Endothelial cell of umbilical vein (primary cell): ENCODE data around the gene AMH. TPM values are rescaled to one million over a fixed set of nuclear protein-coding genes. Genes with fewer than 3 reads are reported as not detected.

Experiments
- BruUV-seq: library from RNA; stranded (reverse); fragments of 400-500 nt; replicated peaks from 2 replicates; lab custom pipeline; 2021; lab: Mats Ljungman, UMichigan
- CTCF ChIA-PET: fragments of 300-600, 350-600 bp; sonication (Branson Sonifier 250); formaldehyde crosslinking; loops from one replicate; lab custom pipeline; 2021; ENCODE audit warnings: antibody characterized with exemption, inconsistent platforms; lab: Charles Lee
- POLR2A ChIA-PET: fragments of 300-600, 350-600 bp; sonication (Branson Sonifier 250); formaldehyde crosslinking; loops from one replicate; lab custom pipeline; 2021; ENCODE audit warnings: antibody characterized with exemption, inconsistent platforms; lab: Charles Lee
- DNase-seq: peaks from one replicate; pipeline ENCODE4 v3.0.0-alpha.2; 2011; ENCODE audit warnings: low read depth, low spot score
- FAIRE-seq: peaks from 2 replicates; lab custom pipeline; 2011; peaks lifted over from hg19 to GRCh38; lab: Jason Lieb, UNC
- H2AFZ ChIP-seq: 2 replicates; pipeline ENCODE4 v1.6.0; 2012; ENCODE audit warnings: low read depth, low read length, control low read depth, inconsistent platforms
- H3K27ac ChIP-seq: 2 replicates; pipeline ENCODE4 v1.5.1; 2011; ENCODE audit warnings: low read depth, mild to moderate bottlenecking, control low read depth, low read length, moderate library complexity; ENCODE audit not compliant: insufficient read depth
- H3K27me3 ChIP-seq, 2 experiments: 2 replicates each; pipeline versions ENCODE4 v1.6.0 to v1.6.1; 2011; ENCODE audit warnings: low read length in 2 of 2, mixed read lengths in 1 of 2; ENCODE audit not compliant: control insufficient read depth in 2 of 2, insufficient read depth in 2 of 2
- H3K36me3 ChIP-seq, 2 experiments: 2 replicates in 1 of 2; 3 replicates in 1 of 2; pipeline ENCODE4 v1.5.1; 2011; ENCODE audit warnings: low read length in 2 of 2, mild to moderate bottlenecking in 1 of 2, moderate library complexity in 1 of 2; ENCODE audit not compliant: control insufficient read depth in 2 of 2, insufficient read depth in 2 of 2; ENCODE audit errors: extremely low read depth in 1 of 2
- H3K4me1 ChIP-seq: 3 replicates; pipeline ENCODE4 v1.5.1; 2011; ENCODE audit warnings: mild to moderate bottlenecking, low read length; ENCODE audit not compliant: control insufficient read depth, insufficient read depth; ENCODE audit errors: extremely low read depth
- H3K4me2 ChIP-seq: 2 replicates; pipeline ENCODE4 v1.6.1; 2011; ENCODE audit warnings: low read length, control low read depth, mixed read lengths; ENCODE audit not compliant: insufficient read depth
- H3K4me3 ChIP-seq, 3 experiments: fragments of 200-600 bp in 1 of 3; sonication (generic), shearing (Covaris generic) in 1 of 3; replicated peaks in 1 of 3; 2 replicates each; pipeline ENCODE4 v1.5.1; 2011 to 2016; ENCODE audit warnings: control low read depth in 3 of 3, low read length in 3 of 3, mild to moderate bottlenecking in 2 of 3, inconsistent platforms in 1 of 3, low read depth in 1 of 3, moderate library complexity in 1 of 3; ENCODE audit not compliant: insufficient read depth in 1 of 3
- H3K79me2 ChIP-seq: 2 replicates; pipeline ENCODE4 v1.6.0; 2012; ENCODE audit warnings: low read length, inconsistent platforms; ENCODE audit not compliant: control insufficient read depth, insufficient read depth
- H3K9ac ChIP-seq: replicated peaks from 2 replicates; pipeline ENCODE3; 2011; ENCODE audit warnings: low read length, control low read depth; ENCODE audit not compliant: insufficient read depth; ENCODE audit errors: extremely low read depth
- H3K9me1 ChIP-seq: replicated peaks from 3 replicates; pipeline ENCODE4 v1.6.0; 2011; ENCODE audit warnings: mild to moderate bottlenecking, low read length; ENCODE audit not compliant: control insufficient read depth, insufficient read depth; ENCODE audit errors: extremely low read depth
- H3K9me3 ChIP-seq: replicated peaks from 2 replicates; pipeline ENCODE4 v1.5.1; 2012; ENCODE audit warnings: low read length, inconsistent platforms; ENCODE audit not compliant: control insufficient read depth, insufficient read depth
- H4K20me1 ChIP-seq: replicated peaks from 2 replicates; pipeline ENCODE3; 2011; ENCODE audit warnings: mild to moderate bottlenecking, low read length; ENCODE audit not compliant: control insufficient read depth, insufficient read depth; ENCODE audit errors: extremely low read depth
- EZH2 ChIP-seq: IDR thresholded peaks from 2 replicates; pipeline ENCODE4 v1.6.1; 2012; ENCODE audit warnings: borderline replicate concordance, low read depth, mild to moderate bottlenecking, moderate library complexity, low read length, inconsistent platforms; ENCODE audit not compliant: severe bottlenecking
- FOS ChIP-seq: IDR thresholded peaks from 2 replicates; pipeline ENCODE4 v1.6.1; 2011; ENCODE audit warnings: mild to moderate bottlenecking, low read length, moderate library complexity, borderline replicate concordance; ENCODE audit not compliant: insufficient read depth
- GATA2 ChIP-seq: IDR thresholded peaks from 2 replicates; pipeline ENCODE4 v1.7.0; 2011; ENCODE audit warnings: low read depth, mild to moderate bottlenecking, moderate library complexity, mixed read lengths, low read length; ENCODE audit not compliant: insufficient read length, insufficient read depth
- JUN ChIP-seq: IDR thresholded peaks from 2 replicates; pipeline ENCODE4 v1.6.1; 2011; ENCODE audit warnings: borderline replicate concordance, low read depth; ENCODE audit not compliant: insufficient read length, insufficient read depth
- MYC ChIP-seq: IDR thresholded peaks from one replicate; pipeline ENCODE4 v1.6.1; 2011; ENCODE audit warnings: mild to moderate bottlenecking, low read depth, low read length
- POLR2A ChIP-seq: IDR thresholded peaks from 2 replicates; pipeline ENCODE4 v1.6.1; 2012; ENCODE audit warnings: low read depth, mild to moderate bottlenecking, control low read depth, low read length
- POLR2AphosphoS5 ChIP-seq: IDR thresholded peaks from 2 replicates; pipeline ENCODE4 v1.6.1; 2012; ENCODE audit warnings: low read depth, mild to moderate bottlenecking, control low read depth, low read length, moderate library complexity; ENCODE audit not compliant: insufficient read depth
- dilution Hi-C: fragments of 300-500 bp; cut with MboI; formaldehyde crosslinking; loops from one replicate; pipeline ENCODE4 v1.15.0; 2019; ENCODE audit warnings: low sequenced_read_pairs; ENCODE audit not compliant: extremely low pct_ligation_motif_present
- intact Hi-C: fragments of 100-400 bp; cut with micrococcal nuclease; formaldehyde crosslinking; loops from one replicate; pipeline ENCODE4 v1.10.0; 2022
- polyA plus RNA-seq, 4 experiments: library from polyadenylated mRNA; depleted of rRNA in 3 of 4; stranded (reverse) in 3 of 4; unstranded in 1 of 4; fragments of >200 nt; gene quantifications; 2 replicates each; pipeline versions ENCODE4 v1.2.1 to v1.2.3, GENCODE V29; 2011 to 2012; ENCODE audit warnings: missing spikeins in 1 of 4
- total RNA-seq: library from RNA; stranded (reverse); gene quantifications from 2 replicates; pipeline ENCODE4 v1.2.3, GENCODE V29; 2021
- TF ChIP-seq, protein P1 (sequence below), 2 donors: IDR thresholded peaks; 1 replicate in 1 of 2; 2 replicates in 1 of 2; pipeline ENCODE4 v1.5.1; 2011; ENCODE audit warnings: low read length in 2 of 2, mild to moderate bottlenecking in 2 of 2, moderate library complexity in 2 of 2, control low read depth in 1 of 2, inconsistent platforms in 1 of 2, low read depth in 1 of 2; ENCODE audit not compliant: insufficient read depth in 1 of 2; ENCODE audit errors: extremely low read depth in 1 of 2
- TF ChIP-seq, protein P2 (sequence below): IDR thresholded peaks from 2 replicates; pipeline ENCODE4 v1.6.1; 2011; ENCODE audit not compliant: insufficient read depth, insufficient read length

The AMH gene
- total and polyA plus RNA-seq, 2 donors (not counting 3 experiments of a cell fraction or from before 2014, with no cell fraction given): 3.3 to 9.6 TPM

DNA sequence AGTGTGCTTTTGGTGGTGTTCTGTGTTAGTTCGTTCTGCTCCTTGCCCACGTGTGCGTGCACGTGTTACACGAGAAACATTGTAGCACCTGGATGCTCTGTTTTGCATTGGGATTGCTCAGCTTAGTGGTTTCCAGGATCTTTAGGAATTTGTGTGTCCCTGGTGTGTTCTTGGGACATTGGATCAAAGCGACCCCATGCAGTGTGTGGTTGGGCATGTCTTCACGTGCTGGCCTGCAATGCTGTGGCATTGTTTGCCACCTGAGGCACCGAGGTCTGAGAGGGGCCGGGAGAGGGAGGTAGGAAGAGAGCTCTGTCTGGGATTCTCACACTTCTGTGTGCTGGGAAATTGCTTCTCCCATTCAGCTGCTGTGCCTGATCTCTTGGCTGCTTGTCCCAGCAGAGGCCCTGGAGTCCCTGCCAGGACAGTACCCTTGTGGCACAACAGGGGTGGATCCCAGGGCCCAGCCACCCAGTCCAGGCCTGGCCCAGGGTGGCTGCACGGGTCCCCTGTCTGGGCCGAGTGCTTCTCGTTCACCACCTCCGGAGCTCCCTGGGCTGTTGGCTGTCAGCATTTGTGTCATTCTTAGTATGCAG is 24.3 kb upstream of the AMH start:
- POLR2A ChIA-PET: no interaction called here
- Histone ChIP-seq H2AFZ (no peak overlapping the region), H3K36me3 (peaks cover 2 to 29% of the 10 kb centered on the region in 2 experiments), H3K4me1 (no peaks in the 10 kb centered on the region), H3K79me2 (no peaks in the 10 kb centered on the region), H3K9ac (no peak overlapping the region), H3K27me3 (no peaks in the 10 kb centered on the region), H3K4me3 (no peak overlapping the region), H3K4me2 (no peak overlapping the region), H3K9me3 (no peaks in the 10 kb centered on the region), H3K27ac (no peak overlapping the region), H3K9me1 (no peaks in the 10 kb centered on the region), H4K20me1 (no peaks in the 10 kb centered on the region)
- DNase-seq: no peak
- CTCF ChIA-PET: interaction anchor here (1.3 kb wide), 1 partner anchor 69 kb away, joined by 5 read pairs; no protein-coding TSS in a partner anchor
- TF ChIP-seq, protein P1, sequence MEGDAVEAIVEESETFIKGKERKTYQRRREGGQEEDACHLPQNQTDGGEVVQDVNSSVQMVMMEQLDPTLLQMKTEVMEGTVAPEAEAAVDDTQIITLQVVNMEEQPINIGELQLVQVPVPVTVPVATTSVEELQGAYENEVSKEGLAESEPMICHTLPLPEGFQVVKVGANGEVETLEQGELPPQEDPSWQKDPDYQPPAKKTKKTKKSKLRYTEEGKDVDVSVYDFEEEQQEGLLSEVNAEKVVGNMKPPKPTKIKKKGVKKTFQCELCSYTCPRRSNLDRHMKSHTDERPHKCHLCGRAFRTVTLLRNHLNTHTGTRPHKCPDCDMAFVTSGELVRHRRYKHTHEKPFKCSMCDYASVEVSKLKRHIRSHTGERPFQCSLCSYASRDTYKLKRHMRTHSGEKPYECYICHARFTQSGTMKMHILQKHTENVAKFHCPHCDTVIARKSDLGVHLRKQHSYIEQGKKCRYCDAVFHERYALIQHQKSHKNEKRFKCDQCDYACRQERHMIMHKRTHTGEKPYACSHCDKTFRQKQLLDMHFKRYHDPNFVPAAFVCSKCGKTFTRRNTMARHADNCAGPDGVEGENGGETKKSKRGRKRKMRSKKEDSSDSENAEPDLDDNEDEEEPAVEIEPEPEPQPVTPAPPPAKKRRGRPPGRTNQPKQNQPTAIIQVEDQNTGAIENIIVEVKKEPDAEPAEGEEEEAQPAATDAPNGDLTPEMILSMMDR (IDR thresholded peaks at IDR 0.05; ENCODE audit: extremely low read depth in 1 of 2, insufficient read depth in 1 of 2, low read depth in 1 of 2, low read length in 2 of 2): no peak
- TF ChIP-seq MYC: no peak
- TF ChIP-seq EZH2: no peak
- no peak for TF ChIP-seq FOS
- TF ChIP-seq, protein P2, sequence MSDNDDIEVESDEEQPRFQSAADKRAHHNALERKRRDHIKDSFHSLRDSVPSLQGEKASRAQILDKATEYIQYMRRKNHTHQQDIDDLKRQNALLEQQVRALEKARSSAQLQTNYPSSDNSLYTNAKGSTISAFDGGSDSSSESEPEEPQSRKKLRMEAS: no peak
- no peak for TF ChIP-seq GATA2
- TF ChIP-seq POLR2A: no peak
- no peak for TF ChIP-seq JUN
- no peak for TF ChIP-seq POLR2AphosphoS5
- no peak for FAIRE-seq
- intact Hi-C loops: no loop called here
- dilution Hi-C loops: no loop called here
- BruUV-seq: no TSS peak
